ENCODE results near the gene PMF1. TPM values are rescaled to one million over a fixed set of nuclear protein-coding genes. Genes with fewer than 3 reads are reported as not detected.

PMF1 gene
- total RNA-seq, 1 donor from 2014 or later, result 51.4 TPM

DNA sequence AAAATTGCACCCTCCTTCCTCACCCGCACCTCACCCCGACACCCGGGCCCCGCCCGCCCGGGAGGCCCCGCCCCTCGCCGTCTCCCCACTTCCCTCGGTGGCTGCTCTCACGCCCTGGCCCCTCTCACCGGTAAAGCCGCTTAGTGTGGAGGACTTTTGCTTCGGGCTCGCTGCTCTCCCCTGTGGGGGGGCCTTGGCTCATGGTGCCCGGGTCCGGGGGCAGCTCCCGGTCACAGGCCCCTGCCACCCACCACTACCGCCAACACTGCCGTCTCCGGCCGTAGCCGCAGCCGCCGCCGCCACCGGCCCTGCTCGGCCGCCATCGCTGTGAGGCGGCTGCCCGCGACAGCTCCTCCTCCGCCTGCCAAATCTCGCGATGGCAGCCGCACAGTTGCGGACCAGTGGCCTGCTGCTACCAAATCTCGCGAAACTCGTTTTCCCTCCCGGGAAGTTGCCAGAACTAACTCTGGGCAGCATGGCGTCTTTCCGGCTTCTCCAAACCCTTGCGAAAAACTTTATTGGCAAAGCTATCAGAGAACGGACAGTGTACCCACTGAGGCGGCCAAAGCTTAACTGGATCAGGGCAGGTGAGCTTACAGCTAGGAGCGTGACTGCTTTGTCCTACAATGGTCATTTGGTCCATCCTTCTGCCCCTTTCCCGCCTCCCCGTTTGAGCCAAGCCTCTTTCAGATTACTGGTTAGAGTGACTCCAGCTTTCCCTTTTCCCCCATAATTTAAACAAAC, 69.8 kb downstream of the PMF1 start, which contains the start of gene SMG5:
TSS of gene SMG5 (minus strand) at position 347 of the 744 bp plus-strand sequence. CDS start at position 202, 145 bp downstream.
- Mint-ChIP-seq H3K4me3 (ENCODE audit: unreplicated experiment) (peak within 1 kb of the TSS; percentile 99), H3K4me1 (ENCODE audit: unreplicated experiment) (peaks cover 21% of the 10 kb centered on the region), H3K36me3 (ENCODE audit: low read depth, unreplicated experiment) (peaks cover 12% of the 10 kb centered on the region), H3K27me3 (ENCODE audit: unreplicated experiment) (peaks cover 3% of the 10 kb centered on the region), H3K9me3 (ENCODE audit: unreplicated experiment) (no peaks in the 10 kb centered on the region), H3K27ac (ENCODE audit: unreplicated experiment) (peak within 1 kb of the TSS; percentile 92)
- TF ChIP-seq, protein P1, sequence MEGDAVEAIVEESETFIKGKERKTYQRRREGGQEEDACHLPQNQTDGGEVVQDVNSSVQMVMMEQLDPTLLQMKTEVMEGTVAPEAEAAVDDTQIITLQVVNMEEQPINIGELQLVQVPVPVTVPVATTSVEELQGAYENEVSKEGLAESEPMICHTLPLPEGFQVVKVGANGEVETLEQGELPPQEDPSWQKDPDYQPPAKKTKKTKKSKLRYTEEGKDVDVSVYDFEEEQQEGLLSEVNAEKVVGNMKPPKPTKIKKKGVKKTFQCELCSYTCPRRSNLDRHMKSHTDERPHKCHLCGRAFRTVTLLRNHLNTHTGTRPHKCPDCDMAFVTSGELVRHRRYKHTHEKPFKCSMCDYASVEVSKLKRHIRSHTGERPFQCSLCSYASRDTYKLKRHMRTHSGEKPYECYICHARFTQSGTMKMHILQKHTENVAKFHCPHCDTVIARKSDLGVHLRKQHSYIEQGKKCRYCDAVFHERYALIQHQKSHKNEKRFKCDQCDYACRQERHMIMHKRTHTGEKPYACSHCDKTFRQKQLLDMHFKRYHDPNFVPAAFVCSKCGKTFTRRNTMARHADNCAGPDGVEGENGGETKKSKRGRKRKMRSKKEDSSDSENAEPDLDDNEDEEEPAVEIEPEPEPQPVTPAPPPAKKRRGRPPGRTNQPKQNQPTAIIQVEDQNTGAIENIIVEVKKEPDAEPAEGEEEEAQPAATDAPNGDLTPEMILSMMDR (IDR thresholded peaks at IDR 0.05; ENCODE audit: unreplicated experiment), result no peak
- peak; percentile 95 for DNase-seq (ENCODE audit: low spot score)

DNA sequence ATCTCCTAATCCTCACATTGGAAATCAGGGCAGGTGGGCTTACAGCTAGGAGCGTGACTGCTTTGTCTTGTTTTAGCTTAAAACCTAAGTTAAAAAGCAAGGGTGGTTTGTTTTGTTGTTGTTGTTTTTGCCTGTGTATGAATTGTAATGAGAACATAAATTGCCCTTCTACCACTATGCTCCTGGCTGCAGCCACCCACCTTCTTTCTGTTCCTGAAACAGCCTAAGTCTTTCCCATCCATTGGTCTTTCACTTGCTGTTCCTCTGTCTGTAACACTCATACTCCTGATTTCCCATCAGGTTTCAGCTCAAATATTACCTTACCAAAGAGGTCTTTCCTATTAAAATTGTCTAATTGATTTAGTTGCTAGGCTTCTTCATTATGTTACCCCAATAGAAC, 70.7 kb downstream of the PMF1 start:
- H3K4me1 Mint-ChIP-seq (ENCODE audit: unreplicated experiment), result peaks cover 21% of the 10 kb centered on the region
- TF ChIP-seq, protein P1 (IDR thresholded peaks at IDR 0.05; ENCODE audit: unreplicated experiment), result no peak
- peak overlapping the region; percentile 99 for H3K4me3 Mint-ChIP-seq (ENCODE audit: unreplicated experiment)

DNA sequence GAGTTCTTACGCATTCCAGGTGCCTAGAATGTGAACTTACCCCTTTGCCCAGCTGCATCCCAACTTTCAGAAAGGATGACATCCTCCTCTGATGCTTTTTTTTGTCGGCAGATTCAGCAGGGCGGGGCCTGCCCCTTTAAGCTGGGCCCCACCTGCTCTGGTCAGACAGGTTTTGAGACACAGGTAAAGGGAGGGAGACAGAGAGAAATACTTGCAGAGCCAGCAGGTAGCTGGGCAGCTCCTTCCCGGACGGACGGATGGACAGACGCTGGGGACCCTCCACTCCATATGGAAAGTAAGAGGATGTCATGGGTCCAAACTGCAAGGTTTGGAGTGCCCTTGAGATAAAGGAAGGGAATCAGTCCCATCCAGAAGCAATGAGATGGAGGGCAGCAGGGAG, 71.3 kb downstream of the PMF1 start, which contains the start of gene TMEM79:
TSS of gene TMEM79 (plus strand) at position 214 of the 400 bp plus-strand sequence. CDS start 902 bp downstream, outside the sequence.
- TF ChIP-seq, protein P1 (IDR thresholded peaks at IDR 0.05; ENCODE audit: unreplicated experiment), result no peak
- Mint-ChIP-seq H3K9me3 (ENCODE audit: unreplicated experiment) (no peaks in the 10 kb centered on the region), H3K27ac (ENCODE audit: unreplicated experiment) (peak within 1 kb of the TSS; percentile 85), H3K4me3 (ENCODE audit: unreplicated experiment) (peak within 1 kb of the TSS; percentile 99), H3K36me3 (ENCODE audit: low read depth, unreplicated experiment) (peaks cover 5% of the 10 kb centered on the region), H3K4me1 (ENCODE audit: unreplicated experiment) (peaks cover 21% of the 10 kb centered on the region), H3K27me3 (ENCODE audit: unreplicated experiment) (peaks cover 3% of the 10 kb centered on the region)
- no peak for DNase-seq (ENCODE audit: low spot score)

More for the DNA sequence above, 70.7 kb downstream of the PMF1 start:
- H3K36me3 Mint-ChIP-seq (ENCODE audit: low read depth, unreplicated experiment), result peaks cover 5% of the 10 kb centered on the region
- peaks cover 3% of the 10 kb centered on the region for H3K27me3 Mint-ChIP-seq (ENCODE audit: unreplicated experiment)
- H3K9me3 Mint-ChIP-seq (ENCODE audit: unreplicated experiment), result no peaks in the 10 kb centered on the region
- no peak for DNase-seq (ENCODE audit: low spot score)
- peak overlapping the region; percentile 64 for H3K27ac Mint-ChIP-seq (ENCODE audit: unreplicated experiment)

DNA sequence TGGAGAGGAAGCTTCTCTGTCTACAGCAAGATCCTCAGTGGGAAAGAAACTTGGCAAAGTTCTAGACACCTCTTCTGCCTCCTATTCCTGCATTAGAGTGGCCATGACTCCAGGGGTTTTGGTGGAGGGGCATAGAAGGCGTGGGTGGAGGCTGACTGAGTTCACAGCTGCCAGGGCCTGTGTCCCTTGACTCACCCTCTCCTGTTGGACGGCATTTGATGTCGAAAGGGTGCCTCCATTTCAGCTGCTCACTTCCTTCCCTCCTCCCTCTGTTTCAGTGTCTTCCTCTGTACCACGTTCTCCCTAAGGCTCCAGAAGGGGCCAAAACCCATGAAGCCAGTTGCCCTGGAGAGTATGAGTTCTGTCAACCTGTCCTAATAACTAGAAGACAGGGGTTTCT, 72.0 kb downstream of the PMF1 start:
- TF ChIP-seq, protein P1 (IDR thresholded peaks at IDR 0.05; ENCODE audit: unreplicated experiment), result no peak
- no peak overlapping the region for H3K4me3 Mint-ChIP-seq (ENCODE audit: unreplicated experiment)
- H3K4me1 Mint-ChIP-seq (ENCODE audit: unreplicated experiment), result peaks cover 21% of the 10 kb centered on the region
- no peak for DNase-seq (ENCODE audit: low spot score)
- H3K36me3 Mint-ChIP-seq (ENCODE audit: low read depth, unreplicated experiment), result peaks cover 5% of the 10 kb centered on the region
- H3K27ac Mint-ChIP-seq (ENCODE audit: unreplicated experiment), result no peak overlapping the region
- no peaks in the 10 kb centered on the region for H3K9me3 Mint-ChIP-seq (ENCODE audit: unreplicated experiment)
- H3K27me3 Mint-ChIP-seq (ENCODE audit: unreplicated experiment), result peaks cover 3% of the 10 kb centered on the region

DNA sequence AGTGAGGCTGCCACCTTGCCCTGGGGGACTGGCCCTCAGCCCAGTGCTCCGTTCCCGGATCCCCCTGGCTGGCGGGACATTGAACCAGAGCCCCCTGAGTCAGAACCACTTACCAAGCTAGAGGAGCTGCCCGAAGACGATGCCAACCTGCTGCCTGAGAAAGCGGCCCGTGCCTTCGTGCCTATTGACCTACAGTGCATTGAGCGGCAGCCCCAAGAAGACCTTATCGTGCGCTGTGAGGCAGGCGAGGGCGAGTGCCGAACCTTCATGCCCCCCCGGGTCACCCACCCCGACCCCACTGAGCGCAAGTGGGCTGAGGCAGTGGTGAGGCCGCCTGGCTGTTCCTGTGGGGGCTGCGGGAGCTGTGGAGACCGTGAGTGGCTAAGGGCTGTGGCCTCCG, 72.6 kb downstream of the PMF1 start:
- TF ChIP-seq, protein P1 (IDR thresholded peaks at IDR 0.05; ENCODE audit: unreplicated experiment), result no peak
- no peak for DNase-seq (ENCODE audit: low spot score)
- peaks cover 21% of the 10 kb centered on the region for H3K4me1 Mint-ChIP-seq (ENCODE audit: unreplicated experiment)
- H3K27me3 Mint-ChIP-seq (ENCODE audit: unreplicated experiment), result peaks cover 3% of the 10 kb centered on the region
- H3K4me3 Mint-ChIP-seq (ENCODE audit: unreplicated experiment), result no peak overlapping the region
- H3K27ac Mint-ChIP-seq (ENCODE audit: unreplicated experiment), result no peak overlapping the region
- H3K36me3 Mint-ChIP-seq (ENCODE audit: low read depth, unreplicated experiment), result peaks cover 5% of the 10 kb centered on the region
- no peaks in the 10 kb centered on the region for H3K9me3 Mint-ChIP-seq (ENCODE audit: unreplicated experiment)
